Measurements from ENCODE around the gene ODAD3.

ODAD3 gene

GRCh38 chr19:11373885-11374432 lies 61.0 kb downstream of the ODAD3 start:
- no peak for DNase-seq

GRCh38 chr19:11373166-11373884 lies 61.6 kb downstream of the ODAD3 start:
- DNase-seq: no peak

- no peak for DNase-seq
Observed at GRCh38 chr19:11370744-11371143, 64.2 kb downstream of the ODAD3 start.

Data from HCEC 1CT (cell line).